Measurements from ENCODE around the gene PIK3R5.
"Not testable (repeated sequence)": the region's sequence is repeated elsewhere in the genome, so short reads cannot be mapped to it uniquely, and the experiment has no call there.

The PIK3R5 gene

DNA sequence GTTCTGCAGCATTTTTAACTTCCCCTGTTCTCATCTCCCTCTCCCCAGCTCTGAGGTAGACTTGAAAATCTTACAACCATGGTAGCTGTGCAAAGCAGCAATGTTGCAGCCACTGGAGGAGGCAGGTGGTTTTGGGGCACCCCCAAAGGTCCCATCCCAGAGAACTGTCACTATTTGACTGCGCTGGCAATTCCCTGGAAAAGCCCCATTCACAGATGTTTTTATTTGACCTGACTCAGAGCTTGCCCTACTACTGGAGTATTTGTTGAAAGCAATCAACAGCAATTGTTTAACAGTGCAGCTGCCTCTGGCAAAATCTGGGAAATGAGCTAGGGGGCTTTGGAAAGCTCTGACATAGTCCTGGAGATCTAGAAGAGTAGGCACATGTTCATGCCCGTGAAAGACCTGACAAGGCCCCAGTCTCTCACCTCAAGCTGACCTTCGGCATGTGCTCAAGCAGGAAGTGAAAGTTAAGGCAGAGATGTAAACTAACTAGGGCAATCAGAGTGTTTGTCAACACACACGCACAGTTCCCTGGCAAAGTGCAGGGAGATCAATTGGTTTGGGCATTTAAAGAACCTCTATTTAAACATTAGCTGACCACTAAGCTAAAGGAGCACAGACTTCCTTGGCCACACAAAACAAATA lies 19.7 kb upstream of the PIK3R5 start:
- DNase-seq, result no peak

DNA sequence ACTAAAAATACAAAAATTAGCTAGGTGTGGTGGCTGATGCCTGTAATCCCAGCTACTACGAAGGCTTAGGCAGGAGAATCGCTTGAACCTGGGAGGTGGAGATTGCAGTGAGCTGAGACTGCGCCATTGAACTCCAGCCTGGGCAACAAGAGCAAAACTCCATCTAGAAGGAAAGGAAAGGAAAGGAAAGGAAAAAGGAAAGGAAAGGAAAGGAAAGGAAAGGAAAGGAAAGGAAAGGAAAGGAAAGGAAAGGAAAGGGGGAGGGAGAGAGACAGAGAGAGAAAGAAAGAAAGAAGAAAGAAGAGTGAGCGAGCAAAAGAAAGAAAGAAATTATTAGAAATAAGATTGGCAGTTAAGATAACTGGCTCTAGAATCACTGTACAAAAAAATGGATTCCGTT lies 18.7 kb upstream of the PIK3R5 start:
- not testable (repeated sequence) for DNase-seq

- no peak for DNase-seq
These were observed 15.9 kb upstream of the PIK3R5 start for GRCh38 chr17:8981443-8981842.

- no peak for DNase-seq
These were observed 14.2 kb upstream of the PIK3R5 start for GRCh38 chr17:8979715-8980114.

- no peak for DNase-seq
These were observed 11.1 kb upstream of the PIK3R5 start for GRCh38 chr17:8976638-8977037.

DNA sequence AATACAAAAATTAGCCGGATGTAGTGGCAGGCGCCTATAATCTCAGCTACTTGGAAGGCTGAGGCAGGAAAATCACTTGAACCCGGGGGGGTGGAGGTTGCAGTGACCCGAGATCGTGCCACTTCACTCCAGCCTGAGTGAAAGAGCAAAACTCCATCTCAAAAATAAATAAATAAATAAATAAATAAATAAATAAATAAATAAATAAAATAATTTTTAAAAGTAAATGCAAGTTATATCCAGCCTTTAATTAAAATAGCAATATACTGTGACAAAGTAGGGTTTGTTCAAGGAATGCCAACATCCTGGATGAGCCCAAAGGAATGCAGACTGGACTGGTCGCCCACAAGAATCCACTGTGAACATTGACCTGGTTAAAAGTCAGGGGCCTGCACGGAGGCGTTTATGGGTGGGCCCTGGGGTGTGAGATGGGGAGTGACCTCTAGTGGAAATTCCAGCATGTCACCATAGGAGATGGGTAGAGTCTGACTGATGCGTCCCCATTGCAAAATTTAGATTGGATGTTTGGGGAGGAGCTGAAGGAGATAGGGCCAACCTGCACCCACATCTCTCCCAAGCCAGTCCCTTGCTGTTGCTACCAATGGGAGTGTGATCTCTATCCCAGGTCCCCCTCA lies 9.7 kb upstream of the PIK3R5 start:
- DNase-seq, result no peak

DNA sequence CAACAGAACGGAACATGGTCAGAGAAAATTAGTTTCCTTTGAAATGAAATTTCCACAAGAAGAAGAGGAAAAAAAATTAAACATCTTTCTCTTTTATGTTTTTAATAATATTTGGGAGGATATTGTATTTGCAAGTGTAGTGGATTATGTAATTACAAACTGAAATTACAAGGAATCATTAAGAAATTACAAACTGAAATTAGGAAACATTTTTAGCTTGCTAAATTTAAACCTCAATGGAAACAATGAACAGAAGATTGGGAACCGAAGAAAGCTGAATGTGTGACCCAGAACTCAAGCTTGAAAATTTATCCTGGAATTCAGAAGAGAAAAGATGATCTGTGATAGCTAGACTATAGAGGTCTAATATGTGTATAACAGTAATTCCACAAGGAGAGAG lies 4.4 kb upstream of the PIK3R5 start:
- DNase-seq, result no peak

GRCh38 chr17:8968503-8968902 lies 3.0 kb upstream of the PIK3R5 start:
- DNase-seq, result no peak

DNA sequence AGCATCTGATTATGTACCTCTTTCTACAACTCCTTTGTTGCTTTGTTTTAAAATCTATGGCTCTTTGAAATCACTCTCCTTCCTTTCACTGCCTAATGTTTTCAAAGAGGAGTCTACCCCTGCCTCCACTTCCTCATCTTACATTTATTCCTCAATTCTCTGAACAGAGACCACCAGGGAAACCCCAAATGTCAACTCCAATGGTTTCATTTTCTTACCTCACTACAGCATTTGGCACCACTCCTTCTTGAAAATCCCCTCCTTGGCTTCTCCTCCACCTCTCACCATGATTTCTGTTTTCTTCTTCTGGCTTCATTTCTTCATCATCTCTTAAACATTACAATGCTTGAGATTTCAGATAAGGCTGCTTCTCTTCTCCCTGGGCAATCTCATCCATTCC lies 2.4 kb upstream of the PIK3R5 start:
- DNase-seq, result no peak

DNA sequence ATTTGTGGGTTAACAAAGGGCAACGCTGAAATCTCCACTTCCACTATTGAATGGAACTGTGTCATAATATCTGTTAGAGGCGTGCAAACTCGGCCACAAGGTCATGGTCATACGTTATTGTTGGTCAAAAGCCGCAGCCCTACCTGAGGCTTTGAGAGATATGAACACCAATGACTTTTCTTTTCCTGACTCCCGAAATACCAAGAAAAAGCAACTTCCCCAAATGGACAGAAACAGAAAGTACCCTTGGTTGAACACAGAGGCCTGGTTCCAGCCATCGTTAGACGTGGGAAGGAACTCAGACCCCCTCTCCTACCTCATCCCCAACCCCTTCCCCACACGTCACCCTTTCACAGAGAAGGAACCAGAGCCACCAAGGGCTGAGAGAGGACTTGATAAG lies 1.4 kb upstream of the PIK3R5 start:
- no peak for DNase-seq

- no peak for DNase-seq
These were observed 610 bp downstream of the PIK3R5 start for GRCh38 chr17:8964801-8965393.

DNA sequence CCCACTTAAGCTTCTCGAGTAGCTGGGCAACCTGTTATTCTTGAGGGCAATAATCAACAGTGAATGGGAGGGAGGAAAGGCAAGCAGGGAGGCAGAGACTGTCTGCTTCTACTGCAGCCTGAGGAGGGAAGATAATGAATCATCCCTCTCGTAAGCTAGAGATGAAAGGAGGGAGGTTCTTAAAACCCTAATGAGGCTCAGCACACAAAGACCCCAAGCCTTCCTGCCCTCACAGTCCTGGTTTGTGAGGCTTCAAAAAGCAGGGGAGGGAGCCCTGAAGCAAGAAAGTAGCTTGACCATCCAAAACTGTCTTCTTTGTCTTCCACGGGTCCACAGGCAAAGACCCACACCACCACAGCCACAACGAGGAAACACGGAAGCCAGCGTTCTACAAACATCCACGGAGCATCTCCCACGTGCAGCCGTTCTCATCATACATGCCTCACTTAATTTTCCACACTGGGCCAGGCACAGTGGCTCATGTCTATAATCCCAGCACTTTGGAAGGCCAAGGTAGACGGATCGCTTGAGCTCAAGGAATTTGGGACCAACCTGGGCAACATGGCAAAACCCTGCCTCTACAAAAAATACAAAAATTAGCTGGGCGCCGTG lies 1.8 kb downstream of the PIK3R5 start:
- no peak for DNase-seq

- DNase-seq, result no peak
These were observed 2.5 kb downstream of the PIK3R5 start for GRCh38 chr17:8963014-8963413.

DNA sequence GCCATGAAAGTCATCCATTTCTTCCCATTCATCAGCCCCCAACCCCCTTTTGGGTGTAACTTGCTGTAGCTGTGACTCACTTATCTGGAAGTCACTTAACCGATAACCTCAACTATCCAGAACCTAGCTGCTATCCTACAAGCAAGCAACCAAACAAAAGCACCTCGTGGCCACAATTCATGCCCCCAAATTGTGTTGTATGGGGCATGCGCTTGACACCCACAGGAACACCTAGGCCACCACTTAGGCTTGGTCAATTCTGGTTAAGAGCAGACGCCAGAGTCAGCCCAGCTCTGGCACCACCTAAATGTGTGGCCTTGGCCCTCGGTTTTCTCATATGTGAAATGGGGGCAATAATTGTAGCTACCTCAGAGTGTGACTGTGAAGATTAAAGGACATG lies 3.7 kb downstream of the PIK3R5 start:
- no peak for DNase-seq

DNA sequence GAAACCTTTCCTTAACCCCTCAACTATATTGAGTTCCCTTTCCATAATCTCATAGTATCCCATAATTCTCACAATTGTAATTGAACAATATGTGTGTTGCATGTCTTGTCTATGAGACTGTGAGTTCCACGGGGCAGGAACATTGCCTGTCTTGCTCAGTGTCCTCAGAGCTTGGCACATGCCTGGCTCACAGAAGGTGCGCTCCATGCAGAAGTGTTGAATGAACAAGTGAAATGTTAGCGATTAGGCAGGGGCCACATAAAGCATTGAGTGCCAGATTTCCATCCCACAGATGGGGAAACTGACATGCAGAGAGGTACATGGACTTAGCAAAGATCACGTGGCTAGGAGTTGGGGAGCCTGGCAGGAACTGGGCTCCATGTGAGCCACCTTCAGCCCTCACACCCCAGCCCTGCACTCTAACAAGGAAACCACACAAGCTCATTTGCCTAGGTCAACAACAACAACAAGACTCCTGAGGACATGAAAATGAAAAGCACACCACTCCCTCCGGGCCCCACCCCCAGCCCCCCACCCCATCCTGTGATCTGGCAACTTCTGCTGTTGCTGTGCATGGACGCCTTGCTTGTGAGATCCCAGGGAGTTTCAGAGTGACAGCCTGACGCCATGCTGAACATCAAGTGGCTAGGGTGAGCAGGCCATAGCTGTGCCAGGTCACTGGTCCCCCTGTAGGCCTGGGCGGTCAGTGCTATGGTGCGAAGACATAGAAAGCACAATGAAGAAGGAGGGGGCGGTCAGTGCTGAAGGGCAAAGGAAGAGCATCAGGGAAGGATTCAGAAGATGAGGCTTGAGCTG lies 5.0 kb downstream of the PIK3R5 start:
- DNase-seq, result no peak

DNA sequence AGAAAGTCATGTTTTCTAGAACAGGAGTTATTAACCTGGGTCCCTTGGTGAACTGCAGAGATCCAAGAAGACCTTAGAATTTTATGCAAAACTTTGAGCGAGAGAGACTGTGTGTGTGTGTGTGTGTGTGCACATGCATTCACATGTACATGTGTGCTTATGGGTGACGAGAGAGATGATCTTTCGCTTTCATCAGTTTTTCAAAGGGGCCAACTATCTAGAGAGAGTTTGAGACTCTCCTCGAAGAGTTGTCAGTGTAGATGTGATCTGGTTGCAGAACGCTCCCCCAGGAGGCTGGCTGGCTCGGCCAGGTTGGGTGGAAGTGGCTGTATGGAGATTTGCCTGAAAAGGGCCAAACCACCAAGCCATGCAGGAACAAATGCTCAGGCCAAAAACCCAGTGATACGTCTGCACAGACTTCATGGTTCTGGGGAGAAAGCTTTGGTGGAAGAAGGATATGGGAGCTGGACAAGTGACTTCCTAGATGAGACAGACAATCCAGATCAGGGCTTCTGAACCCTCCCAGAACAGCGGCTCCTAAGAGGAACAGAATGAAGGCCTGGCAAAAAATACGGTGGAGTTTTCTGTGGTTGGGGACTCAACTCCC lies 6.1 kb downstream of the PIK3R5 start:
- no peak for DNase-seq

DNA sequence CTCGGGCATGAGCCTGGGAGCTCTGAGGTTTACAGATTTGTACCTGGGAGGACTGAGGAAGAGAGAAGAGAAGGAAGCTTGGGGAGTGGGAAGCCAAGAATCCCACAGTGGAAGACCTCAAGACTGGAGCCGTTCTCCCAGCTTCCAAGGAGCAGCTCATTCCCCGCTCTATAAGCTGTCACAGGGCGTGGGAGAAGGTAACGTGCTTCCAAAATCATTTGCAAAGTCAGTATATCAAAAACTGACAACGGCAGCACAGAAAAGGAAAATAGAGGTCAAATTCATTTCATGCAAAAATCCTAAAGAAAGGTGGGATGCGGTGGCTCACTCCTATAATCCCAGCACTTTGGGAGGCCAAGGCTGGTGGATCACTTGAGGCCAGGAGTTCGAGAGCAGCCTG lies 7.8 kb downstream of the PIK3R5 start:
- DNase-seq, result no peak

GRCh38 chr17:8956465-8956902 lies 9.0 kb downstream of the PIK3R5 start:
- no peak for DNase-seq

- no peak for DNase-seq
These were observed 10.2 kb downstream of the PIK3R5 start for GRCh38 chr17:8955021-8955959.

GRCh38 chr17:8954339-8954738 lies 11.2 kb downstream of the PIK3R5 start:
- DNase-seq, result no peak

DNA sequence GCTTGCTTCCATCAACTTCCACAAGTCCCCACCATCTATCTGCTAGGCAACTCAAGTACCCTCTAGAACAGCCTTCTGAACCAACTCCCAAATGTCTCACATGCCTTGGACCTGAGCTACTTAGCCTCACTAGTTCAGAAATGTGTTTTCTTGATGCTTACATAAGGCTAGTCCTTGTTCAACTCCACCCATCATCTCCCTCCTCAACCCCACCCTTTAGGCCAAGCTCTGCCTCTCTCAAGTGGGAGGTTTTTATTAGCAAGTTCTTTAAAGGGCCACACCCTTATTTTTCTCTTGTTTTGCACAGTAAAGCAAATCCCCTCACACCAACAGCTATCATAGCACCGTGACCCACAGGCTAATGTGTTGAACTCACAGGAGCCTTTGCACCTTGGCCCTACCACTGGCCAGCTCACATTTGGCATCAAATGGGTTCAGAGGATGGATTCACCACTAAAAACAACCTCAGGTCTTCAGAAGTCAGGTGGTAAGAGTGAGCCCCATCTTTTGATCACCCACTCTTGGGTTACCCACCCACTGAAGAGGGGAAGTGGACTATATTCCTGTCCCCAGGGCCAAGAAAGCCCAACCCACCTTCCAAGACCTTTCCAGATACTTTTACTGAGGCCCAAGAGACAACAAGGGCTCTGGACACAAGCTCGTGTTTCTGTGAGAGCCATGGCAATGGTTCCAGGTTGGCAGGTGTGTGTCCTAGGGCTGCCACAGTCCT lies 12.2 kb downstream of the PIK3R5 start:
- DNase-seq, result no peak
